K562 (cell line): ENCODE data around the gene CSTPP1. TPM values are rescaled to one million over a fixed set of nuclear protein-coding genes. Genes with fewer than 3 reads are reported as not detected.

ENCODE experiments used
- ATAC-seq: fragments of 200-7000 bp; cut with Tn5 transposase; 3 replicates; pipeline ENCODE4 v1.9.1; 2020; ENCODE audit warnings: moderate library complexity
- BruUV-seq: library from RNA; stranded (reverse); fragments of 400-500 nt; replicated peaks from 2 replicates; lab custom pipeline; 2021; lab: Mats Ljungman, UMichigan
- CTCF ChIA-PET: fragments of 300-600 bp; formaldehyde crosslinking; extraction: SDS; loops from one replicate; lab custom pipeline; 2021; ENCODE audit warnings: low intra/inter-chr PET ratio; lab: Yijun Ruan, JAX
- POLR2A ChIA-PET: fragments of 300-600, 350-650 bp; sonication (Branson Sonifier 250); formaldehyde crosslinking; extraction: SDS; loops from one replicate; lab custom pipeline; 2021; ENCODE audit warnings: antibody characterized with exemption, inconsistent platforms; lab: Yijun Ruan, JAX
- DNase-seq, 4 experiments: peaks; one replicate each; pipeline versions ENCODE4 v3.0.0 to v3.0.0-alpha.2; 2011 to 2018; ENCODE audit warnings: low spot score in 3 of 4, mixed read lengths in 3 of 4; ENCODE audit errors: extremely low read depth in 1 of 4
- FAIRE-seq: peaks from 2 replicates; lab custom pipeline; 2011; peaks lifted over from hg19 to GRCh38; lab: Jason Lieb, UNC
- H2AFZ ChIP-seq: 2 replicates; pipeline ENCODE4 v1.6.0; 2011; ENCODE audit warnings: low read depth, low read length, control low read depth, inconsistent platforms
- H3K27ac ChIP-seq: fragments of 200-600 bp; 3 replicates; pipeline ENCODE4 v1.8.0; 2011; ENCODE audit warnings: low read depth, mild to moderate bottlenecking, control low read depth, inconsistent platforms, low read length, moderate library complexity, mixed read lengths; ENCODE audit errors: extremely low read depth
- H3K27me3 ChIP-seq, 2 experiments: fragments of 300-600 bp in 1 of 2; 2 replicates in 1 of 2; 3 replicates in 1 of 2; pipeline versions ENCODE4 v1.6.0 to v1.8.0; 2011; ENCODE audit warnings: inconsistent platforms in 2 of 2, low read length in 2 of 2, mild to moderate bottlenecking in 1 of 2, mixed read lengths in 1 of 2, moderate library complexity in 1 of 2; ENCODE audit not compliant: control insufficient read depth in 2 of 2, insufficient read depth in 2 of 2
- H3K36me3 ChIP-seq: fragments of 300-600 bp; 3 replicates; pipeline ENCODE4 v1.8.0; 2011; ENCODE audit warnings: mild to moderate bottlenecking, low read length, inconsistent platforms; ENCODE audit not compliant: control insufficient read depth, insufficient read depth
- H3K4me1 ChIP-seq, 2 experiments: fragments of 200-600 bp in 1 of 2; replicated peaks in 1 of 2; 2 replicates in 1 of 2; 3 replicates in 1 of 2; pipeline versions ENCODE4 v1.5.1 to v1.8.0; 2011; ENCODE audit warnings: inconsistent platforms in 2 of 2, low read length in 2 of 2, mild to moderate bottlenecking in 1 of 2, mixed read lengths in 1 of 2, moderate library complexity in 1 of 2; ENCODE audit not compliant: control insufficient read depth in 2 of 2, insufficient read depth in 2 of 2
- H3K4me2 ChIP-seq: 2 replicates; pipeline ENCODE4 v1.6.1; 2011; ENCODE audit warnings: low read length, control low read depth, inconsistent platforms, mixed read lengths; ENCODE audit not compliant: insufficient read depth
- H3K4me3 ChIP-seq: fragments of 200-600 bp; sonication (generic), shearing (Covaris generic); 2 replicates; pipeline ENCODE4 v1.5.1; 2016; ENCODE audit warnings: control low read depth, inconsistent platforms
- H3K79me2 ChIP-seq: fragments of 200-600 bp; 3 replicates; pipeline ENCODE4 v1.8.0; 2011; ENCODE audit warnings: low read length, inconsistent platforms; ENCODE audit not compliant: control insufficient read depth, insufficient read depth
- H3K9ac ChIP-seq, 2 experiments: 2 replicates each; pipeline versions ENCODE4 v1.6.0 to v1.6.1; 2011; ENCODE audit warnings: low read depth in 2 of 2, low read length in 2 of 2, control low read depth in 1 of 2, inconsistent platforms in 1 of 2, mild to moderate bottlenecking in 1 of 2, mixed read lengths in 1 of 2; ENCODE audit not compliant: insufficient read depth in 1 of 2
- H3K9me1 ChIP-seq: one replicate; pipeline ENCODE4 v1.6.0; 2011; ENCODE audit warnings: inconsistent platforms, mild to moderate bottlenecking, low read length, moderate library complexity; ENCODE audit not compliant: control insufficient read depth, insufficient read depth
- H3K9me3 ChIP-seq: replicated peaks from 2 replicates; pipeline ENCODE4 v1.5.1; 2011; ENCODE audit warnings: low read depth, low read length, inconsistent platforms; ENCODE audit not compliant: control insufficient read depth, insufficient read depth
- H4K20me1 ChIP-seq: replicated peaks from 2 replicates; pipeline ENCODE4 v1.6.1; 2011; ENCODE audit warnings: low read length, inconsistent platforms, mixed read lengths; ENCODE audit not compliant: control insufficient read depth, insufficient read depth
- POLR2H ChIP-seq: IDR thresholded peaks from 2 replicates; pipeline ENCODE4 v1.6.1; 2016; ENCODE audit warnings: missing genetic modification characterization, low read depth, mild to moderate bottlenecking, control low read depth, missing compliant biosample characterization, moderate library complexity
- SMAD4 ChIP-seq: fragments of 250-450 bp; sonication (Bioruptor Pico); conservative IDR thresholded peaks from 2 replicates; pipeline ENCODE4 v1.8.0; 2021; ENCODE audit warnings: inconsistent platforms, mild to moderate bottlenecking, moderate library complexity
- ZNF408 ChIP-seq: fragments of 250-450 bp; sonication (Bioruptor Pico); IDR thresholded peaks from 2 replicates; pipeline ENCODE4 v1.4.0; 2020; ENCODE audit warnings: low read depth, mild to moderate bottlenecking, moderate library complexity
- ZNF518B ChIP-seq: fragments of 250-450 bp; sonication (Bioruptor Pico); IDR thresholded peaks from 2 replicates; pipeline ENCODE4 v1.5.0; 2021; ENCODE audit warnings: mild to moderate bottlenecking, moderate library complexity
- WGBS: fragments of 100-300 bp; shearing (Covaris generic); methylation state at CpG from one replicate; pipeline ENCODE4 v1.1.6; 2016; ENCODE audit warnings: low coverage, mixed read lengths; ENCODE audit not compliant: insufficient coverage; ENCODE audit errors: missing lambda C conversion rate; 5-methylcytosine and 5-hydroxymethylcytosine counted together
- in situ Hi-C: fragments of 300-500 bp; cut with MboI; formaldehyde crosslinking; loops from 4 replicates; pipeline ENCODE4 v1.15.0; 2018; ENCODE audit warnings: inconsistent platforms, mixed read lengths
- intact Hi-C: fragments of 100-400 bp; cut with micrococcal nuclease; formaldehyde crosslinking; loops from 2 replicates; pipeline ENCODE4 v1.14.2; 2022
- polyA plus RNA-seq, 8 experiments: library from polyadenylated mRNA; depleted of rRNA in 4 of 8; stranded (reverse) in 5 of 8; unstranded in 3 of 8; fragments of >200 nt; fragmentation: Nextera tagmentation in 2 of 8; fragmentation: Illumina TruSeq in 1 of 8; extraction: Ambion mirVana in 2 of 8; extraction: Trizol in 1 of 8; gene quantifications; 2 replicates each; pipeline versions ENCODE4 v1.2.1 to v1.2.3, GENCODE V29; 2011 to 2014; ENCODE audit warnings: inconsistent platforms in 1 of 8, missing spikeins in 1 of 8
- total RNA-seq, 7 experiments: library from RNA; depleted of rRNA in 6 of 7; stranded (reverse); fragments of >200 nt in 6 of 7; fragmentation: Illumina TruSeq in 2 of 7; extraction: Trizol in 2 of 7; gene quantifications; 2 replicates each; pipeline versions ENCODE4 v1.2.1 to v1.2.3, GENCODE V29; 2011 to 2021; ENCODE audit warnings: low replicate concordance in 1 of 7

CSTPP1 gene
- total and polyA plus RNA-seq, 9 of the 15 experiments (the other 6 are each of a cell fraction or from before 2014, with no cell fraction given): 6.5 to 17.8 (median 9.2) TPM

- in situ Hi-C loops: no loop called here
- DNase-seq (no peak), FAIRE-seq (no peak), ATAC-seq (no peak)
- H4K20me1 ChIP-seq: no peaks in the 10 kb centered on the region
- ChIA-PET CTCF (no interaction called here), POLR2A (interaction anchor here (0.8 to 1.3 kb wide), 2 partner anchors 12 to 166 kb away, joined by 3 read pairs; no protein-coding TSS in a partner anchor)
- H3K27ac ChIP-seq: no peak overlapping the region
- no peak overlapping the region for H3K4me3 ChIP-seq
- BruUV-seq: no TSS peak
- H3K79me2 ChIP-seq: no peaks in the 10 kb centered on the region
- no peaks in the 10 kb centered on the region for H3K4me1 ChIP-seq
- no peak overlapping the region for H2AFZ ChIP-seq
- TF ChIP-seq POLR2H (tag) (no peak), SMAD4 (CRISPR knock-in tag) (no peak), ZNF518B (CRISPR knock-in tag) (no peak), ZNF408 (no peak)
- intact Hi-C loops: no loop called here
- H3K4me2 ChIP-seq: no peak overlapping the region
- H3K9ac ChIP-seq: no peak overlapping the region
- 13% methylated on average over 3 of the region's 3 CpGs for WGBS
- H3K9me1 ChIP-seq: no peaks in the 10 kb centered on the region
- no peaks in the 10 kb centered on the region for H3K36me3 ChIP-seq
- H3K9me3 ChIP-seq: no peaks in the 10 kb centered on the region
- no peaks in the 10 kb centered on the region; a peak in 1 of 5 replicates for H3K27me3 ChIP-seq
Observed at GRCh38 chr11:47105974-47106373, 169.4 kb downstream of the CSTPP1 start.
